ENCODE results near the gene CDKAL1.

DNA sequence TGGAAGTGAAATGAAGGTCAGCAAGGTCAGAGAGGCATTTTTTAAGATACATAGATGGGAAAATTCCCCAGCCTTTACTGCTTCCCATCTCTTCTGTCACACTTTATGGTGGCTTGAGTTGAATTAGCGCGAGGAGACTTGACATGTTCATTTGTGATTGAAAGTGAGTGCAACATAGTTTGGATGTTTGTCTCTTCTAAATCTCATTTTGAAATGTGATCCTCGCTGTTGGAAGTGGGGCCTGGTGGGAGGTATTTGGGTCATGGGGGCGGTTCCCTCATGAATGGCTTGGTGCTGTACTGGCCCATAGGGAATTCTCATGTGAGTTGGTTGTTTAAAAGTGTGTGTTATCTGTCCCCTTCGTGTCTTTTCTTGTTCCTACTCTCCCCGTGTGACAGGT lies 237.2 kb downstream of the CDKAL1 start:
- TF ChIP-seq, protein P1, sequence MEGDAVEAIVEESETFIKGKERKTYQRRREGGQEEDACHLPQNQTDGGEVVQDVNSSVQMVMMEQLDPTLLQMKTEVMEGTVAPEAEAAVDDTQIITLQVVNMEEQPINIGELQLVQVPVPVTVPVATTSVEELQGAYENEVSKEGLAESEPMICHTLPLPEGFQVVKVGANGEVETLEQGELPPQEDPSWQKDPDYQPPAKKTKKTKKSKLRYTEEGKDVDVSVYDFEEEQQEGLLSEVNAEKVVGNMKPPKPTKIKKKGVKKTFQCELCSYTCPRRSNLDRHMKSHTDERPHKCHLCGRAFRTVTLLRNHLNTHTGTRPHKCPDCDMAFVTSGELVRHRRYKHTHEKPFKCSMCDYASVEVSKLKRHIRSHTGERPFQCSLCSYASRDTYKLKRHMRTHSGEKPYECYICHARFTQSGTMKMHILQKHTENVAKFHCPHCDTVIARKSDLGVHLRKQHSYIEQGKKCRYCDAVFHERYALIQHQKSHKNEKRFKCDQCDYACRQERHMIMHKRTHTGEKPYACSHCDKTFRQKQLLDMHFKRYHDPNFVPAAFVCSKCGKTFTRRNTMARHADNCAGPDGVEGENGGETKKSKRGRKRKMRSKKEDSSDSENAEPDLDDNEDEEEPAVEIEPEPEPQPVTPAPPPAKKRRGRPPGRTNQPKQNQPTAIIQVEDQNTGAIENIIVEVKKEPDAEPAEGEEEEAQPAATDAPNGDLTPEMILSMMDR (IDR thresholded peaks at IDR 0.05; ENCODE audit: low read depth, low read length, missing input control) = no peak
- TF ChIP-seq JUND (IDR thresholded peaks at IDR 0.05) (no peak), GABPA (IDR thresholded peaks at IDR 0.05 in 1 of 2, conservative IDR thresholded peaks at IDR 0.05 in 1 of 2) (no peak), YY1 (IDR thresholded peaks at IDR 0.05) (no peak)

All from liver (tissue), 3 donors.